ENCODE measurements around the gene MIER1.

MIER1 gene

GRCh38 chr1:67018574-67018973 is 93.8 kb downstream of the MIER1 start:
- Histone ChIP-seq H3F3A (ENCODE audit: insufficient read depth) (no peaks in the 10 kb centered on the region), H2AFZ (ENCODE audit: low read depth, low read length, severe bottlenecking) (no peak overlapping the region), H3K9me3 (ENCODE audit: insufficient read depth, low read length) (no peaks in the 10 kb centered on the region), H4K20me1 (ENCODE audit: low read depth, low read length) (no peaks in the 10 kb centered on the region), H3K9me2 (replicated peaks; ENCODE audit: insufficient read depth, low read length) (no peaks in the 10 kb centered on the region), H3K79me2 (ENCODE audit: insufficient read depth, low read length) (no peaks in the 10 kb centered on the region), H3K9ac (ENCODE audit: low read length) (no peak overlapping the region), H3K4me2 (ENCODE audit: low read depth, low read length, poor library complexity, severe bottlenecking) (no peak overlapping the region), H3K27ac (ENCODE audit: low read depth, low read length) (no peak overlapping the region), H3K4me3 (ENCODE audit: insufficient read depth, low read length, poor library complexity, severe bottlenecking) (no peak overlapping the region), H3K27me3 (ENCODE audit: low read length) (no peaks in the 10 kb centered on the region), H3K36me3 (ENCODE audit: low read length) (peaks cover 10% of the 10 kb centered on the region)
- TF ChIP-seq, protein P1, sequence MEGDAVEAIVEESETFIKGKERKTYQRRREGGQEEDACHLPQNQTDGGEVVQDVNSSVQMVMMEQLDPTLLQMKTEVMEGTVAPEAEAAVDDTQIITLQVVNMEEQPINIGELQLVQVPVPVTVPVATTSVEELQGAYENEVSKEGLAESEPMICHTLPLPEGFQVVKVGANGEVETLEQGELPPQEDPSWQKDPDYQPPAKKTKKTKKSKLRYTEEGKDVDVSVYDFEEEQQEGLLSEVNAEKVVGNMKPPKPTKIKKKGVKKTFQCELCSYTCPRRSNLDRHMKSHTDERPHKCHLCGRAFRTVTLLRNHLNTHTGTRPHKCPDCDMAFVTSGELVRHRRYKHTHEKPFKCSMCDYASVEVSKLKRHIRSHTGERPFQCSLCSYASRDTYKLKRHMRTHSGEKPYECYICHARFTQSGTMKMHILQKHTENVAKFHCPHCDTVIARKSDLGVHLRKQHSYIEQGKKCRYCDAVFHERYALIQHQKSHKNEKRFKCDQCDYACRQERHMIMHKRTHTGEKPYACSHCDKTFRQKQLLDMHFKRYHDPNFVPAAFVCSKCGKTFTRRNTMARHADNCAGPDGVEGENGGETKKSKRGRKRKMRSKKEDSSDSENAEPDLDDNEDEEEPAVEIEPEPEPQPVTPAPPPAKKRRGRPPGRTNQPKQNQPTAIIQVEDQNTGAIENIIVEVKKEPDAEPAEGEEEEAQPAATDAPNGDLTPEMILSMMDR (IDR thresholded peaks at IDR 0.05; ENCODE audit: insufficient read depth, low read length, poor library complexity, severe bottlenecking), result no peak
- TF ChIP-seq EZH2phosphoT487 (conservative IDR thresholded peaks at IDR 0.05; ENCODE audit: low read length), result no peak

DNA sequence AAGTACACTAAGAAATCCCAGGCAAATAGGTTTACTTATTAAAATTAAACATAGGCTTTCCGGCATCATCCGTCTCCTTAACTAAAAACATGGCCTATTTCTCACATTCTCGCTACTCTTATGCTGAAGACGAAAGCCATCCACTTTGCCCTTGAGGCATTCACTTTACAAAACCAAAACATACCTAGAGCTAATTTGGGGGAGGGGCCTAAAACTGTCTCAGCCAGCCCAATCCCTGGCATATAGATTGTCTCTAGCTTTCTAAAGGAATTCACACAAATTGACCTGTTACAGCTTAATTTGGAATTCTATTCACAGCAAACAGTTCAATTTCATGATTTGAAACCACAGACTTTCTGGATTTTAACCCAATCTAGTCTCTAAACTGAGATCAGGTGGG is 94.3 kb downstream of the MIER1 start:
- H3F3A ChIP-seq (ENCODE audit: insufficient read depth), result no peaks in the 10 kb centered on the region
- H3K4me2 ChIP-seq (ENCODE audit: low read depth, low read length, poor library complexity, severe bottlenecking), result no peak overlapping the region
- no peak overlapping the region for H2AFZ ChIP-seq (ENCODE audit: low read depth, low read length, severe bottlenecking)
- H3K79me2 ChIP-seq (ENCODE audit: insufficient read depth, low read length), result no peaks in the 10 kb centered on the region
- peaks cover 10% of the 10 kb centered on the region for H3K36me3 ChIP-seq (ENCODE audit: low read length)
- H3K9ac ChIP-seq (ENCODE audit: low read length), result no peak overlapping the region
- no peaks in the 10 kb centered on the region for H3K9me2 ChIP-seq (replicated peaks; ENCODE audit: insufficient read depth, low read length)
- no peaks in the 10 kb centered on the region for H3K9me3 ChIP-seq (ENCODE audit: insufficient read depth, low read length)
- no peaks in the 10 kb centered on the region for H3K27me3 ChIP-seq (ENCODE audit: low read length)
- H4K20me1 ChIP-seq (ENCODE audit: low read depth, low read length), result no peaks in the 10 kb centered on the region
- TF ChIP-seq, protein P1 (IDR thresholded peaks at IDR 0.05; ENCODE audit: insufficient read depth, low read length, poor library complexity, severe bottlenecking), result no peak
- TF ChIP-seq EZH2phosphoT487 (conservative IDR thresholded peaks at IDR 0.05; ENCODE audit: low read length), result no peak
- H3K4me3 ChIP-seq (ENCODE audit: insufficient read depth, low read length, poor library complexity, severe bottlenecking), result no peak overlapping the region
- no peak overlapping the region for H3K27ac ChIP-seq (ENCODE audit: low read depth, low read length)

- no peaks in the 10 kb centered on the region for H3K27me3 ChIP-seq (ENCODE audit: low read length)
- no peak for TF ChIP-seq EZH2phosphoT487 (conservative IDR thresholded peaks at IDR 0.05; ENCODE audit: low read length)
- TF ChIP-seq, protein P1 (IDR thresholded peaks at IDR 0.05; ENCODE audit: insufficient read depth, low read length, poor library complexity, severe bottlenecking), result no peak
- H3K4me3 ChIP-seq (ENCODE audit: insufficient read depth, low read length, poor library complexity, severe bottlenecking), result no peak overlapping the region
- no peak overlapping the region for H3K27ac ChIP-seq (ENCODE audit: low read depth, low read length)
- no peak overlapping the region for H3K9ac ChIP-seq (ENCODE audit: low read length)
- no peaks in the 10 kb centered on the region for H3K9me3 ChIP-seq (ENCODE audit: insufficient read depth, low read length)
- peaks cover 10% of the 10 kb centered on the region for H3K36me3 ChIP-seq (ENCODE audit: low read length)
- no peak overlapping the region for H2AFZ ChIP-seq (ENCODE audit: low read depth, low read length, severe bottlenecking)
- no peaks in the 10 kb centered on the region for H4K20me1 ChIP-seq (ENCODE audit: low read depth, low read length)
- H3K9me2 ChIP-seq (replicated peaks; ENCODE audit: insufficient read depth, low read length), result no peaks in the 10 kb centered on the region
- H3K4me2 ChIP-seq (ENCODE audit: low read depth, low read length, poor library complexity, severe bottlenecking), result no peak overlapping the region
- no peaks in the 10 kb centered on the region for H3F3A ChIP-seq (ENCODE audit: insufficient read depth)
- H3K79me2 ChIP-seq (ENCODE audit: insufficient read depth, low read length), result no peaks in the 10 kb centered on the region
Measured at GRCh38 chr1:67019600-67020136, 94.9 kb downstream of the MIER1 start.

All from SU-DHL-6 (cell line).